Bronchial epithelial cell (primary cell): ENCODE results near the gene PRMT7. TPM values are rescaled to one million over a fixed set of nuclear protein-coding genes. Genes with fewer than 3 reads are reported as not detected.
A peak's percentile ranks its signal among the peaks of the same experiment; 100 is the strongest.
"Not testable (repeated sequence)": the region's sequence is repeated elsewhere in the genome, so short reads cannot be mapped to it uniquely, and the experiment has no call there.

Source experiments
- DNase-seq: peaks from one replicate; pipeline ENCODE4 v3.0.0-alpha.2; 2010; ENCODE audit warnings: low read depth
- FAIRE-seq: peaks from 2 replicates; lab custom pipeline; 2011; peaks lifted over from hg19 to GRCh38; lab: Jason Lieb, UNC
- H3K27me3 ChIP-seq: 2 replicates; pipeline ENCODE4 v1.5.1; 2011; ENCODE audit warnings: low read length; ENCODE audit not compliant: control insufficient read depth, insufficient read depth
- H3K36me3 ChIP-seq: 2 replicates; pipeline ENCODE4 v1.5.1; 2011; ENCODE audit warnings: low read length; ENCODE audit not compliant: control insufficient read depth, insufficient read depth
- H3K4me3 ChIP-seq: 2 replicates; pipeline ENCODE4 v1.5.1; 2011; ENCODE audit warnings: mild to moderate bottlenecking, low read depth, low read length, control low read depth
- CTCF ChIP-seq: IDR thresholded peaks from 2 replicates; pipeline ENCODE4 v1.5.1; 2011; ENCODE audit warnings: mild to moderate bottlenecking, moderate library complexity, low read length, control low read depth, inconsistent platforms; ENCODE audit not compliant: insufficient read depth, severe bottlenecking
- total RNA-seq: library from RNA; depleted of rRNA; stranded (reverse); fragments of >200 nt; gene quantifications from 2 replicates; pipeline ENCODE4 v1.2.1, GENCODE V29; 2014

PRMT7 gene
- total RNA-seq, 1 donor from 2014 or later, result 36.9 TPM

GRCh38 chr16:68286153-68287074 is 24.4 kb upstream of the PRMT7 start:
- FAIRE-seq, result no peak

GRCh38 chr16:68287276-68288251 is 23.3 kb upstream of the PRMT7 start:
- DNase-seq, result peak; percentile 71
- Histone ChIP-seq H3K27me3 (no peaks in the 10 kb centered on the region), H3K36me3 (peaks cover 25% of the 10 kb centered on the region), H3K4me3 (no peak overlapping the region)
- no peak for FAIRE-seq
- no peak for TF ChIP-seq CTCF

More at GRCh38 chr16:68286153-68287074, 24.4 kb upstream of the PRMT7 start:
- Histone ChIP-seq H3K4me3 (no peak overlapping the region), H3K36me3 (peaks cover 21% of the 10 kb centered on the region), H3K27me3 (no peaks in the 10 kb centered on the region)
- DNase-seq, result no peak
- no peak for TF ChIP-seq CTCF

- Histone ChIP-seq H3K27me3 (no peaks in the 10 kb centered on the region), H3K4me3 (no peak overlapping the region), H3K36me3 (peaks cover 25% of the 10 kb centered on the region)
- no peak for FAIRE-seq
- TF ChIP-seq CTCF, result no peak
- DNase-seq, result no peak
Observed at GRCh38 chr16:68288252-68288650, 22.6 kb upstream of the PRMT7 start.

DNA sequence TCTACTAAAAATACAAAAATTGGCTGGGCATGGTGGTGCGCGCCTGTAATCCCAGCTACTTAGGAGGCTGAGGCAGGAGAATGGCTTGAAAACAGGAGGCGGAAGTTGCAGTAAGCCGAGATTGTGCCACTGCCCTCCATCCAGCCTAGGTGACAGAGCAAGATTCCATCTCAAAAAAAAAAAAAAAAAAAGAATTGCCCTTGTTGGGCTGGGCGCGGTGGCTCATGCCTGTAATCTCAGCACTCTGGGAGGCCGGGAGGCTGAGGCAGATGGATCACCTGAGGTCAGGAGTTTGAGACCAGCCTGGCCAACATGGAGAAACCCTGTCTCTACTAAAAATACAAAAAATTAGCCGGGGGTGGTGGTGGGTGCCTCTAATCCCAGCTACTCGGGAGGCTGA is 22.0 kb upstream of the PRMT7 start:
- FAIRE-seq, DNase-seq, H3K27me3 ChIP-seq, H3K4me3 ChIP-seq: not testable (repeated sequence)
- peaks cover 28% of the 10 kb centered on the region for H3K36me3 ChIP-seq

- Histone ChIP-seq H3K27me3 (no peaks in the 10 kb centered on the region), H3K4me3 (no peak overlapping the region), H3K36me3 (peaks cover 28% of the 10 kb centered on the region)
- DNase-seq, result no peak
- no peak for TF ChIP-seq CTCF
- no peak for FAIRE-seq
Observed at GRCh38 chr16:68289202-68289601, 21.6 kb upstream of the PRMT7 start.
